Activated CD4-positive, CD25-positive, alpha-beta regulatory T cell treated with anti-CD3 and anti-CD28 coated beads, Interleukin-2, amount 50 U/mL, for 16 hours (primary cell): ENCODE data around the gene FHL2.

Experiments
- DNase-seq: peaks from one replicate; pipeline ENCODE4 v3.0.0-alpha.2; 2020; ENCODE audit warnings: low read depth, low spot score

The FHL2 gene

DNA sequence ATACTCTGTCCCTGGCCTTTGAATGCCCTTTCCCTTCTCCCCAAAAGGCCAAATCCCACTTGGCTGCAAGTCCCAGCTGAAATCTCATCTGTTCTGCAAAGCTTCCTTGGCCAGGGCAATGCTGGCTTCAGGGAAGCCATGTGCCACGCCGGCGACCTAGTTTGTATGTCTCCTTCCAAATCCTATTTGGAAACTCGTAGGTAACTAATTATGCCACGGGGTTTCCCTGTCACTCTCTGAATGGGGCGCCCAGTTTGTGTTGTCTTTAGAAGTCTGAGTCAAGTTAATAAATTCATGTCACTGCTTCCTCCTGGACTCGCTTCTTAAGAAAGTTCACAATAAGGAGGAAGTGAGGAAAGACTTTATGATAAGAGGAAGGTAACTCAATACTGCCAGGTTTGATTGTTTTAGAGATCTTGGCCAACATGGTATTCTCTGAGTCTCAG, 19.1 kb downstream of the FHL2 start:
- no peak for DNase-seq

DNA sequence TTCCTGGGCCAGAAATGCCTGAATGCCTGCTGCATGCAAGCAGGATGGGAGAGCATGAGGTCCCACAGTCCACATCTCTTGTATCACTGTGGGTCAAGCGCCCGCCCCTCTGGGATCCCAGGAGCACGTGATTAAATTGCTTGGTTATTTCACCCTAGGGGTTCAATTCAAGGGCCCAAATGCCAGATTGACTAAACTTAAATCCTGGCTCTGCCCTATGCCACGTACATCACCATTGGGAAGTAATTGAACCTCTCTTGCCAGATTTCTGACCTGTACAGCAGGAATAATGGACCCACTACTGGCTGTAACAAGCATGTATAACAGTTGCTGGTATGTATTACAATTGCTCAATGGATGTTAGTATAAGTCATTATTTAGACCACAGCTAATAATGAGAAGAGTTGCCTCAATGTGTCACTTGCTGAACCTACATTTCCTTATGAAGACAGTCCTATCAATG, 19.9 kb downstream of the FHL2 start:
- DNase-seq: no peak

DNA sequence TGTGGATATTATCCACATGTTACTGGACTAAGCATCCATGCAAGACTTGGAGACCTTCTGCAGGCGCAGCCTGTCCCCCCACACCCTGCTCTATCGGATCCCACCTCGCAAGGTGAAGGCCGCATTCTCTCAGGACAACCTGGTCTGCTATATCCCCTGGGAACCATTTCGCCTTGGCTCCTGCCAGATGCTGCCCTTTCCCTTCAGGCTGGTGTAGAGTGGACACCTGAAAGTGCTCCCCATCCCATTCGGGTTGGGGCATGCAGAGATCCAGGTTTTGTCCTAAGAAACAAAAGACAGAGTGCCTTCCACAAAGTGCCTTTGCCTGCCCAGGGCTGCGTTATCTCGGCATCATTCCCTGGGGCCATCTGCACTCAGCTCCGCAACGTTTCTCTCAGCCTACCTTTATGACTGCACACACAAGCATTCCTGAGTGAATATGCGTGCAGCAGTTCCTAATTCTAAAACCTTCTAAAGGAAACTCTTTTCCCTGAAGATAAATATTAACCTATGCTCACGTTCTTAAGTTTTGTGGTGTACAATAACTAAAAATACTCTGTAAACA, 20.5 kb downstream of the FHL2 start:
- no peak for DNase-seq

DNA sequence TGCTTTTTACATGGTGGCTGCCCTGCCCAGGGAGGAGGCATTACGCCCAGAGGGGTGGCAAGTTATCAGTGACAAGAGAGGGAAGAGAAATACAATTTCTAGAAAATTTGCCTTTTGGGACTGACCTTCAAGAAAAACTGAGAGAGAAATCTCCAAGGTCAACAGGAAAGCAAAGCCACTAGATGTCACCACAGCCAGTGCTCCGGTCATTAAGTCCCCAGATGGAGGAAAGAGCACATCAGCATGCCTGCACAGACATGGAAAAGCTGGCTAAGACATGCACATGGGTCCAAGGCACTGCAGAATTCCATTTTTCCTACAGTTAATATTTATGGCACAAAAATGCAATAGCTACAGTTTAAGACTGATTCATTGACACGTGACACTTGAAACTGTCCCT, 21.0 kb downstream of the FHL2 start:
- DNase-seq: no peak

DNA sequence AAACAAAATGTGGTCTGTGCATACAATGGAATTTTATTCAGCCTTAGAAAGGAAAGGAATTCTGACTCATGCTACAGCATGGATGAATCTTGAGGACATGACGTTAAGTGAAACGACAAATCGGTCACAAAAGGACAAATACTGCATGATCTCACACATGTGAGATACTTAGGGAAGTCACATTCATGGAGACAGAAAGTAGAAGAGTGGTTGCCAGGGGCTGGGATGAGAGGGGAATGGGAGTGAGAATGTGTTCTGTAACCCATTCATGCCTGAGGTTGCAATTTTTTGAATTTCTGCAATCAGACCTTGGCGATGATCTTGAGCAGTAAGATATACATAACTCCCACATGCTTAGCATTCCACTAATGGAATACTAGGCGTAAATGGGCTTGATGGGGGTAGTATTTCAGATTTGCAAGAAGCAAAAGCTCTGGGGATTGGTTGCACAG, 22.0 kb downstream of the FHL2 start:
- DNase-seq: no peak

DNA sequence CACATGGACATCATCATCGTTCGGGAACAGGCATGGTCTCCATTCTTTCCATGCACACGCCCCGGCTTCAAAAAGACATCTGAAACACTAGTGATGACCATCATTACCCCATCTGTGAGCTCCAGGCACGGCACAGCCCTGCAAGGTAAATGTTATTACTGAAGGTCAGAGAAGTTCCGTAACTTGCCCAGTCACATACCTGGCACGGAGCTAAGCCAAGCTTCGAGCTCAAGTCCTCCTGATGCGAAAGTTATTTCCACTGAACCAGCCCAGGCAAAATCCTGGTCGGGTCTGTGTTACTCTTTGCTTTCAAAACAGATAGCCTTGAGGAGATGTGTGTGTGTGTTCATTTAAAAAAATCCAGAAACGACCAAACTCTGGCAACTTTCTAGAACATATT, 22.8 kb downstream of the FHL2 start:
- DNase-seq: no peak

DNA sequence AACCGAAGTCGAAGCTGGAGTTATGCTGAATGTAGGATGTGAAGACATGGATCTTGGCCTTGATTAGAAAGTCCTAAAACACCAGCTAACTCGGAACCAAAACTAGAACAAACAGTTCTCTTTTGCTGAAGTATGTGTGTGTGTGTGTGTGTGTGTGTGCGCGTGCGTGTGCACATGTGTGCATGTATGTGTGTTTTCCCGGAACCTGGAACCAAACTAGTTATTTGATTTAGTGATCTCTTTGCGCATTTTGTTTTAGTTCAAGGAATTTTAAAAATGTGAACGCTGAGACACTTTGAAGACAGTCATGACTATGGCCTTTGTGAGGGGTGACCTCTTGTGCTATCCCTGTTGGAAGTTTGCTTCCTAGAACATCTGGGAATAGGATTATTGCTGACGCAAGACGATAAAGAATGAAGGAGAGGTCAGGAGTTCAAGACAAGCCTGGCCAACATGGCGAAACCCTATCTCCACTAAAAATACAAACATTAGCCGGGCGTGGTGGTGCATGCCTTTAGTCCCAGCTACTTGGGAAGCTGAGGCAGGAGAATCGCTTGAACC, 23.8 kb downstream of the FHL2 start:
- DNase-seq: no peak

DNA sequence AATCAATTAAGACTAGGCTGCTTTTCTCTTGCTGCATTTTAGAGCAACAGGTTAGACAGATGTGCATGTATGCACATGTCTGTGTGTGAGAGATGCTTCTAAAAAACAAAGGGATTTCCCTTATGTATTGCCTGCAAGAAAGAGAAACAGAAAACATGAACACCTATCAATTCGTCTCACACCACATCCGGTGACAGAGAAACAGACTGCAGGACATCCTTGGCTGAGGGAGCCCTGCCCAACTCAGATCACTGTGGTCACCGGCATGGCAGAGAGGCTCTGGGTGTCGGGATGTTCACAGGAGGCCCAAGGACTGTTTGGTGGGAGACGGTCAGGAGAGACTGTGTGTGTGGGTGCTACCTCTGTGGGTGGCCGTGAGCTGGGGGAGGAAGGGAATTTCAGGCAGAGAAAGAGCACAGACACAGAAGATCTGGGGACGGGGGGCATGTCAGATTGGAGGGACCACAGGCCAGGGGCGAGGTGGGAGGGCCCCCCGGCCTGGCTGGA, 24.9 kb downstream of the FHL2 start:
- DNase-seq: no peak

DNA sequence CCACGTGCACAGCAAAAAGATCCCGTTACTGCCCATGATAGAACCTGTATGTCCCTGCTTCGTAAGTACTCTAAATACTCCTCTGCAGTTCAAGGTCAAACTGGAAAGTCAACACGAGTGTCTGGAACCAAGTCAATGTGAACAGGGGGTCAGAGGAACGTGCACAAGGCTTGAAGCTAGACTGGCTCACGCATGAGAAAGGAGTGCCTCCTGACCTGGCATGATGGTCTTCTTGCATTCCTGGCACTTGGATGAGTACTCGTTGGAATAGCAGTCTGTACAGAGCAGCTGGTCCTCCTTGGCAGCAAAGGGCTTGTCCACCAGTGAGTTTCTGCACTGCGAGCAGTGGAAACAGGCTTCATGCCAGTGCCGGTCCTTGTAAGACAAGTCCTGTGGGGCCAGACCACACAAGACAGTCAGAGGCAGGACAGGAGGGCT, 25.5 kb downstream of the FHL2 start:
- DNase-seq: no peak

DNA sequence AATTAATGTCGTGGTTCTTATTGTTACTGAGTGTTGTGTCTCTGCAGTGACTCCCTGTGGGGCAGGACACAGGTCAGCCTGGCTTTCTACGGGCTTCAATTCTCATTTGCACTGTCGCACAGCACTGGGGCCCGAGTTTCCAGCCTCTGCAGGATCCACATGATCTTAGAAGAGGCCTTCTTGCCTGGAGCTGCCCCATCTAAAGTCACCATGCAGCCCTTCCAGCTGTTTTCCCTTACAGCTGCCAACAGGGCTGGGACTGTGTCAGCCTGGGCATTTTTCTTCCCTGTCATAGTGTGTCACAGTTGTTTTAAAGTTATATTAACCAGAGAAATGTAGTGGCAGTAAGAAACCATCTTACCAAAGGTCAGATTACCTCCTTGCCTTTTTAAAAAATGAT, 27.0 kb downstream of the FHL2 start:
- DNase-seq: no peak

DNA sequence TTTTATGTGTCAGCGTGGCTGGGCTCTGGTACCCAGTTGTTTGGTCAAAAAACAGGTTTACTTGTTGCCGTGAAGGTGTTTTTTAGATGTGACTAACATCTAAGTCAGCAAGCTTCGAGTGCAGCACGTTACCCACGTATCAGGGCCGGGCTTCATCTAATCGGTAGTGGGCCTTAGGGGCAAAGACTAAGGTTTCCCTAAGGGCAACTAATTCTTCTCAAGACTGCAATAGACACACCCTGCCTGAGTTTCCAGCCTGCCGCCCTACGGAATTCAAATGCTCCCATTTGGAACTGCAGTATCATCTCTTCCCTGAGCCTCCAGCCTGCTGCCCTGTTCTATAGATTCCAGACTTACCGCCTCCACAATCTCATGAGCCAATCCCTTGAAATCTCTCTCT, 27.7 kb downstream of the FHL2 start:
- no peak for DNase-seq

DNA sequence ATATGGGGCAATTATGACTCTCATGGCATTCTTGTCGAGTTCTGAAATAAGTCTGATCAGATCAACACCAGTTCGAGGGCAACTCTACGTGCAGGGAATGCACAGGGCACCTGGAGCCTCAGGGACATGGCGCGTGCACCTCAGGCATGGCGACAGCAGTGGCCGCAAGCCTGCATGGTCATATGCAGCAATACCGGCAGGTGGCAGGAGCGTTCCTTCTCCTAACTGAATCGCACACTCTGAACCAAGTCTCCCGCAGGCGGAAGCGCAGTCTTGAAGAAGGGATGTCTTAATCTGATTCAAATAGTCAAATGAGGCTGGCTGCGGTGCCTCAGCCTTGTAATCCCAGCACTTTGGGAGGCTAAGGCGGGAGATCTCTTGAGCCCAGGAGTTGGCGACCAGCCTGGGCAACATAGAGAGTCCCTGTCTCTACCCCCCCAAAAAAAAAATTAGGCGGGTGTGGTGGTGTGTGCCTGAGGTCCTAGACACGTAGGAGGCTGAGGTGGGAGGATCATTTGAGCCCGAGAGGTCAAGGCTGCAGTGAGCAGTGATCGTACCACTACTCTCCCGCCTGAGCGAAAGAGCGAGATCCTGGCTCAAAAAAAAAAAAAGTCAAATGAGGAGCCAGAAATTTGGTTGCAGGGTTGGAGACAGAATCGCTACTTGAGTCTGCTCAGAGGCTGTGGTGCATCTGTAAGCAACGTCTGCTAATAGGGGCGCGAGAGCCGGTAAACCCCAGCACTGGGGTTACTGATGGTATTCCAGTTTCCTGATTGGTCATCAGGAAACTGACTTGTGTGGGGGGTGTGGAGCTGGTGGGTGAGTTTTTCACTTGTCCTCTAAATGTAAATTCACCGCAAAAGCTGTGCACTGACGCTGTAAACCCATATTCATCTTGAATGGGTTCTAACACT, 28.8 kb downstream of the FHL2 start:
- DNase-seq: peak; percentile 68

DNA sequence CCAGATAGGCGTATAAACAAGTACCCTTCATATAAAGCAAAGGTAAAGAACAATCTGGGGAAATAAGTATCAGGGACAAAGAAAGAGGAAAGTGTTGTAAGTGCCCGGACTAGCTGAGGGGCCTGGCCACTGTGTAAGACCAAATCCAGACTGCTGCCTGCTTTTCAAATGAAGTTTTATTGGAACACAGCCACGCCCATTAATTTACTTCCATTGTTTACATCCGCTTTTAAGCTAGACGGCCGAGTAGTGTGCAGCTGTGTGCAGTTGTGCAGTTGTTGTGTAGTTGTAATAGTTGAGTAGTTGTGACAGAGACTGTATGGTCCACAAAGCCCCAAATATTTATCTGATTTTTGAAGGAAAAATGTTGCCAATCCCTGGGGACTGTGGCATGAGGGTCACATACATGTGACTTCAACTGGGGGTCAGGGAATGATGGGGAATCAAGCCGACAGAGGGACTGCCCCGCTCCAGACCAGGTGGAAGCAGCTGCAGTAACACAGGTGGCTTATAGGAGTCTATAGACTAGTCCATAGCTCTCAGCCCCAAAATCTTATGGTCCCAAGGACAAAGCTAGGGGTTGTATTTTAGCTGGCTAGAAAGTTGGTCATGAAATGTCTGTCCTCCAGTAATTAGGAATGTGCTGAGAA, 30.0 kb downstream of the FHL2 start:
- DNase-seq: no peak

DNA sequence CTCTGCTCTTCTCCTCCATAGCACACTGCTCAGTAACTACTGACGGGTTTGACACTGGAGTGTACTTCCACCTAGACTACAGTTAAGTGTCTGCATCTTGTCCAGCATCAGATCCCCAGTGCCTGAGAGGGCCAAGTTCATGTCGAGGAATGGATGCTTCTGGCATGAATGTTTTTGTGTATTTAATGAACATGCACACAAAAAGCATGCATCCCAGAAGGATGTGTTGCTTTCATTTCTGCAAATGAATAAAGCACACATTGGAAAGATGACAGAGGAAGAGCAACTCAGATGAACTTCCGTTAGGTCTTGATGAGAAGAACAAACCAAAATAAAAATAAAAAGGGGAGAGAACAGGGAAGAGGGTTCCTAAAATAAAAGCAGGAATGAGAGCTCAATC, 33.6 kb downstream of the FHL2 start:
- no peak for DNase-seq

DNA sequence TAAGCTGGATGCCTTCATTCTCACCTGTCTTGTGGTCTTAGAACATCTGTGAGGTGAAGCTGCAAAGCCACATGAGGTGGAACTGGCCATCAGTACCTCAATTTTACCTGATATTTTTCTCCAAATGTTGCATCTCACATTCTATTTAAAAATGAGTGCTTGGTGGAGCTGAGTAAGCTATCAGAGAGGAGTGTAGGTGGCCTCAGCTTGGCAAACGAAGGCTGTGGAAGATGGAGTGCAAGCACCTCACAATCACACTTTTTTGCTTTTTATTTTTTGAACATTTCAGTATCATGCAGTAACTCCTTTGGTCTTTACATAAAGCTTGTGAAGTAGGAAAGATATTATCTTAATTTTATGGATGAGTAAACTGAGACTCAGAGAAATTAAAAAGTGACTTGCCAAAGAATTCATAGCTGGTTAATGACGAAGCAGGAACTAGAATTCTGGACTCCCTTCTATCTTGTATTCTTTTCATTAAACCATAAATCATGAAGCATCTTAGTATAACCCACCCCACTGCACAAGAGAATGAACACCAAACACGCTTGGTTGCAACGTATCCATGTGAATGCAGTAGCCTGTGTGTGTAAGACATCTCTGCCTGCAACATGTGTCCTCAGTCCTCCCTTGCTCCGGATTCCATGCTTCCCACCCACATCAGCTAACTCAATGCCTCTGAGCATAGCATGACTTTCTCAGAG, 34.3 kb downstream of the FHL2 start:
- DNase-seq: no peak

DNA sequence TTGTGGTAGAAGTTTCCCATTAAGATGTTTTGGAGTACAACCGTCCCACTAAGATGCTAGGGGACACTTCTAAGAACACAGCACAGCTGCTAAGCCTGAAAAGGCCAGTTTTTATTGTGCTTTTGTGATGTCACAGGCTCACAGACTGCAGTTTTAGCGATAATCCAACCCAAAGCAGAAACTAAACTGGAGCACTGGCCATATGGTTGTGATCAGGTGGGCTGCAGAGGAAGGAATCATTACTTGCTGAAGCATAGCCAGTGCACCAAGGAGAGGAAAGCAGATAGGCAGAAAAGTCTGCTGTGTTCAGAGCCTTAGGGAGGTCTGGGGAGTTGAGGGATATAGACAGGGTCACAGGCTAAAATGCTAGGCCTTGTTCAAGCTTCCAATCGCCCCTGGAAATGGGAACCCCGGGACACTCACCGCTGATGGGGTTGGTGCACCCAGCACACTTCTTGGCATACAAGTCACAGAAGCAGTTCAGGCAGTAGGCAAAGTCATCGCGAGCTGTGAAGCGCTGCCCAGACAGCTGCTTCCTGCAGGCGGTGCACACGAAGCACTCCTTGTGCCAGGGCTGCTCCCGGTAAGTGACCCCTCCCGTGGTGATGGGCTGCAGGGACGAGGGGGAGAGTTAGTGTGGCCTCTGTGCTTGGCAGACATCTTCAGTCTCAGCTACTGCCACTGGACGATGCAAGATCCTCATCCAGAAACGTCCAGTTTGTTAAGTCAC, 35.8 kb downstream of the FHL2 start:
- no peak for DNase-seq

DNA sequence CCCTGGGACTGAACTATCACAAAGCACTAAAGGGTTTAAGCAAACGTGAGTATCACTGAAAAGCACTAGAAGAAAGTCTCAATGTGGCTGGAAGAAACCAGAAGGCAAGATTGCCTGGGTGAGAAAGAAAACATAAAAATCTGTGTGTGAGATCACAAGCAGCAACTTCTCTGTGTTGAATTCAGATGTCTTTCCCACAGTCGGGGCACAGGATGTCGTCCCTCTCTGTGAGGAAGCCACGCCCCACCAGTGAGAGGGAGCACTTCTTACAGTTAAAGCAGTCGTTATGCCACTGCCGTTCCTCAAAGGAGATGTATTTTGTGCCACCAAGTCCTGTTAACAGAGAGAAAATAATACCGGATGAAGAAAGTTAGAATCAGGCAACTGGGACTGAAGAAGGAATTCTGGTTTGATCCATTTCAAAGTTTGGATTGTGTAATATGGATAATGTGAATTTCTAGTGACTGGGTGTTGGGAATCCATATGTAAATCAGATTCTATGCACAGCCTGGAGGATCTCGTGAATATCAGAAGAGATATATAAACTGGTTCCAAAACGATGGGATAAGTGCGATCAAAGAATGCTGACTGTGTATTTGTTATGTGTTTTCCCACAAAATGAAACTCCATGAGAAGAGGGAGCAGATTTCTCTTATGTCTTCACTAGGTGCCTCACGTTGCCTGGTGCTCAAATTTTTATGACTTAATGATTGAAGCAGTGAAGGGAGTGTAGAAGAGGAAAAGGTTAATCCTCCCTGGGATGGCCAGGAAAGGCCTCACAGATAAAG, 37.6 kb downstream of the FHL2 start:
- DNase-seq: no peak

DNA sequence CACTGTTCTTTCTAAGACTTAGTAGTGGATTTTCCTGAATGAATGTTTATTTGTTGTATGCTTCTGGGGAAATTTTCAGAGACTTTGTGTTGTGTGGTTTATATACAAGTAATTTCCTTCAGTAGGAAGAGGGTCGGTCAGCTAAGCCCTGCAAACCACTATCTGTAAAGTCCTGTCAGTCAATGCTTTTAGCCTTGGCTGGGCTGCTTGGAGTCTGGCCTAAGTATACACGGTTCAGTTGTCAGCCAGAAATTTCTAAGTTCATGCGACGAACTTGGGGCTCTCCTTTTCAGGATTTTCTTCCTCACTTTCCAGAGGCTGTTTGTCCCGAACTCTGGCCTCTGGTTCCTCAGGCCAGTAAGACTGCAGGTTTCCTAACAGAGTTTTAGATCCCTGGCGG, 40.3 kb downstream of the FHL2 start:
- no peak for DNase-seq

DNA sequence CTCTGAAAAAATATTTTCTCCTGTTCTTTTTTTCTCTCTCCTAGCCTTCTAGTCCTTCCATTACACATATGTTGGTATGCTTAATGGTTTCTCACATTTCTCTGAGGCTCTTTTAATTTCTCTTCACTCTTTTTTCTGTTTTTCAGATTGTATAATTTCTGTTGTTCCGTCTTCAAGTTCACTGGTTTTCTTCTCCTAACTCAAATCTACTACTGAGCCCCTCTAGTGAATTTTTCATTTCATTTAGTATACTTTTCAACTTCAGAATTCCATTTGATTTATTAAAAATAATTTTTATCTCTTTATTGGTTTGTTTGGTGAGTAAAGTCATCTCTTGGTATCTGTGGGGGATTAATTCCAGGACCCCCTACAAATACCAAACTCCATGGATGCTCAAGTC, 41.7 kb downstream of the FHL2 start:
- DNase-seq: no peak
